GM12874 (cell line): ENCODE results near the gene DDX41.

Source experiments
- CTCF ChIP-seq: IDR thresholded peaks from 2 replicates; pipeline ENCODE4 v1.5.1; 2011; ENCODE audit warnings: low read depth, mild to moderate bottlenecking, control low read depth, low read length, moderate library complexity; ENCODE audit not compliant: insufficient read depth

DDX41 gene

GRCh38 chr5:177478711-177479646 lies 37.8 kb downstream of the DDX41 start:
- TF ChIP-seq CTCF = no peak

DNA sequence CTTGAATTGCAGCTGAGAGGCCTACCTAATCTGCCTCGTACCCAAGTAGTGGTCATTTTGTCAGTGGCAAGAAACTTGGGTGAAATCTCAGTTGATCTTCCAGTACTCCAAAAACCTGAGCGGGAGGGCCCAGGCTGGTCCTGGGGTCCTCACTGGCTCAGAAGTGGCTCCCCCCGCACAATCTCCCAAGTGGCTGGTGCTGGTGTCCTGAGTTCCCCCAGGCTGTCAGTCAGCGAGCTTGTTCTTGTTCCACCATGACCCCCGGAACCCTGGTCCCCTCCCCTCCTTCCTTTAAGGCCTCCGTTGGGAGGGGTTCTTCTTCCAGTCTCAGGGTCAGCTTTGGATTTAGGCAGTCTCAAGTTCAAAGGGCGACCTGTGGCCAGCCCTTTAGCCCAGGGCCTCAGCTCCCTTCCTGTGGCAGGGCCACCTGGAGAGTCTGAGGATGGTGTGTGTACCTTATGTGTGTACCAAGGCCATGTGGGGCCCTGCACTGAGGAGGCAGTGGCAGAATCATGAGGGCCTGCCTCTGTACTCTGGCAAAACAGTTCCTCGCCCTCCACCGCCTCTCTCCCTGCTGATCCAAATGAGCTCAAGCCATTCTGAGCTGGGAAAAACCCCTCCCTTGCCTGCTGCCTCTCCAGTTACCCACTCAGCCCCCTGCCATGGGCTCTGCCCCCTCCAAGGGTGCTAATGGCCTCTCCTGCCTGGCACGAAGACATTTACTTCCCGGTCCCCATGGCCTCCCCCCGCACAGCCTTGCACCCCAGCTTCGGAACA lies 38.9 kb downstream of the DDX41 start:
- no peak for TF ChIP-seq CTCF

- TF ChIP-seq CTCF = no peak
Observed at GRCh38 chr5:177476531-177477233, 40.1 kb downstream of the DDX41 start.

GRCh38 chr5:177475563-177476427 lies 41.0 kb downstream of the DDX41 start:
- TF ChIP-seq CTCF = no peak

- no peak for TF ChIP-seq CTCF
Observed at GRCh38 chr5:177474846-177475562, 41.8 kb downstream of the DDX41 start.

- no peak for TF ChIP-seq CTCF
Observed at GRCh38 chr5:177474002-177474476, 42.7 kb downstream of the DDX41 start.
